Fibroblast of peridontal ligament (primary cell): Measurements from ENCODE around the gene UFD1.

Experiments used
- DNase-seq: peaks from one replicate; pipeline ENCODE4 v3.0.0-alpha.2; 2010; ENCODE audit errors: extremely low read depth

Gene UFD1

DNA sequence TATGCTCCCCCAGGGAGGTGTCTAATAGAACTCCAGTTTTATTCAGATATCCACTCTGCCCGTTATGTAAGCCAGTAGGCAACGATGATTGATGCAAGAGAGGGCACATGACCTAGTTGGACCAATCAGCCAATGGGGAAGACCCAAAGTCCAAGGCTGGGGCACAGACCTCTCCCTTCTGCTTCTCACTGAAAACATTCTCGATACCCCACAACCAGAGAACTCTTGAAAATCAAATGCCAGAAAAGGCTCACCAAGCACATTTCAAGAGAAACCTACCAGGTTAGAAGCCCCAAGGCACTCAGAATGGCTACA is 54.9 kb downstream of the UFD1 start:
- DNase-seq: no peak

GRCh38 chr22:19422440-19423301 is 56.3 kb downstream of the UFD1 start:
- DNase-seq: no peak

DNA sequence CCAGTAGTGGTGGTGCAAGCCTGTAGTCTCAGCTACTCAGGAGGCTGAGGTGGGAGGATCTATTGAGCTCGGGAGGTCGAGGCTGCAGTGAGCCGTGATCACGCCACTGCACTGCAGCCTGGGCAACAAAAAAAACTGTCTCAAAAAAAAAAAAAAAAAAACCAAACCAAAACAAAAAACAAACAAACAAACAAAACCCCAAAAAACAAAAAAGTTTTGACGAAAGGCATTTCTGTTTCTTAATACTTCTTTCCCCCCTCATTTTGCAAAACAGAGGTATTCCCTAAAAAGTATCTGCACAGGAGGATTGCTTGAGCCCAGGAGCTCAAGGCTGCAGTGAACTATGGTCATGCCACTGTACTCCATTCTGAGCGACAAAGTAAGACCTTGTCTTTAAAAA is 58.7 kb downstream of the UFD1 start:
- no peak for DNase-seq

- no peak for DNase-seq
Observed at GRCh38 chr22:19419464-19420178, 59.4 kb downstream of the UFD1 start.

DNA sequence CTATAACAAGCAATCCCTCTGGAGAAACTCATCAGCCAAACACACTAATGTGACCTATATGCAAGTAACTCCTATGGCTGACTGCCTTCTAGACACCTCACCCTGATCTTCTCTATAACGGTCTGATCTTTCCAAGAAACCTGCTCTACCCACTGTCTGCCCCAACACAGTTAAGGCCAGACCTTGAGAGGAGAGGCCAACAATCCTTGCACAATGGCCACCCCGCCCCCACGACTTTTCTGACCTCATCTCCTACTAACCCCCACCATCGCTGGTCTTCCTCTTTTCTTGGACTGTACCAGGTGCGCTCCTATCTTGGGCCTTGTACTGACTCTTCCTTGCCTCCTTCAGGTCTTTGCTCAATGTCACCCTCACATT is 59.9 kb downstream of the UFD1 start:
- DNase-seq: no peak

GRCh38 chr22:19412923-19413322 is 66.1 kb downstream of the UFD1 start:
- DNase-seq: no peak

- DNase-seq: no peak
Observed at GRCh38 chr22:19412478-19412877, 66.5 kb downstream of the UFD1 start.

- no peak for DNase-seq
Observed at GRCh38 chr22:19411690-19412045, 67.3 kb downstream of the UFD1 start.

- DNase-seq: no peak
Observed at GRCh38 chr22:19410941-19411689, 67.9 kb downstream of the UFD1 start.

DNA sequence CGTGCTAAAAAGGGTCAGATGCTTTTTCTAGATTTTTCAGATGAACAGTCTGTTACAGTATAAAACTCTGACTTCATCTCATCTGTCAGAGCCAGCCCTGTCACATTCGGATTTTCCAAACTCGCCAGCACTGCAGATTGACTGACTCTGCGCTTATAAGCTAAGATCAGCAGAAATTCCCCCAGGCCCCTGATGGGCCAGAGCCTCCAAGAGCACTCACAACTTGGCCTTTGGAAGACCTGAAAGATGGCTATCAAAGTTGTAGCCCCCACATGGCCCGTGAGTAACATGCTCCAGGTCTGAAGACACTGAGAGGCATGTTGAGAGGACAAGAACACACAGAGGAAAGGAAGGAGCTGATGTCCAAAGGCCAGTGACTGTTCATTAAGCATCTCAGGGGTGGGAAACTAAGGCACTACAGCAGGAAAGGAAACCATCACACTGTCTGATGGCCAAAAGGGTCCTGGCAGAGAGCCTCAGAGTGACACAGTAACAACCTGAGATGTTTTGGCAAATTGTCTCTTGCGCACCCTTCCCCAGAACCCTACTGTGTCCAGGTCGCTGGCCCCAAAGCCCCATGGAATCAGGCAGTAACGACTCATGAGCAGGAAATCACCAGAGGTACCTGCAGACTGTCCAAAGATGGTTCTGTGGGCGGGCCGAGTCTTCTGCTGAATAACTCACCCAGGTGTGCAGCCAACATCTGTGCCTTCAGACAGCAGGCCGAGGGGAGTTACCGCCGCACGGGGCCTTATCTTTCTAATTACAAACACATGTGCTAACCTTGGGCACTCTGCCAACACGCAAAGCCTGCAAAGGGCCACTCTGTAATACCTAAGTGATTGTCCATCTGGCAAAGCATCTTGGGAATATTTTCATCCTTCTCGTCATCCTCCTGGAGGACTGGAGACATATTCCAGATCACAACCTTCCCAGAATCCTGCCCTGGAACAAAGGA is 71.1 kb downstream of the UFD1 start:
- no peak for DNase-seq

GRCh38 chr22:19406846-19407245 is 72.1 kb downstream of the UFD1 start:
- no peak for DNase-seq

DNA sequence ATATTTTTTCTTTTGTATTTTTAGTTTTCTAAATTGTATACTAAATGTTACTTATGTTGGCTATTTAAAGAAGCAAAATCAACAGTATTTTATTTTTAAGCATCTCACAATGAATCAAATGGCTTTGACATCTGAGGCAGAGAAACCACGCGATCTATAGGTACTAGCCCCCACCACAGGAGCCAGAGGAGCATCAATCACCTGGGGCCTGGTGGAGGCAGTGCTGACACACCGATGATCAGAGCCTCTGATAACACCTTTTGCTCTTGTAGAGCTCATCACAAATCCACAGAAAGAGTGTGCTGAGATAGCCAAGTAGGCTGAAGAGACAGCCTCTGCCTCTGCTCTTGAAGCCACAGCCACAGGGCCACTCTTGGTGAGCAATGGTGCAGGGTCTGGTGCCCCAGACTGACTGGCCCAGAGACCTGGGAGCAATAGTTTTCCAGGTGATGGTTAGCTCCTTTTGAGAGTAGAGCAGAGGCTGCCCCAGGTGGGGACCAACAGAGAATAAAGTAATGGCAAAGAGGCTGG is 72.6 kb downstream of the UFD1 start:
- DNase-seq: no peak

DNA sequence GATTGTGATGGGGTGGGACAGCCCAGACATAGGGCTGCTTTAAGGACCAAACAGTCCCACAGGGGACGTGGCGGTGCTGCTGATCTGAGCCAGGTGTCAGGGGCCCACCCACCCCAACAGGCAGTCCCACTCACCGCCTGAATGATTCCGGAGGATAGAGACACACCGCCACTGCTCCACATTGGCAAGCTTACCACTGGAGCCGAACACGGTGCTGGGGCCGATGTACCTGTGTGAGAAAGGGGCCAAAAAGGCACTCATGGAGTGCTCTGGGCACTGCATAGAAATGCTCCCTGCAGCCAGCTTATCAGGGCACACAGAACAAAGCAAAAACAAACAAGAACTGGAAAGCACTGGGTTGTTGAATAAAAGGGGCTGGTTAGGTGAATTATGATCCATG is 73.3 kb downstream of the UFD1 start:
- DNase-seq: no peak

GRCh38 chr22:19405133-19405532 is 73.9 kb downstream of the UFD1 start:
- no peak for DNase-seq

DNA sequence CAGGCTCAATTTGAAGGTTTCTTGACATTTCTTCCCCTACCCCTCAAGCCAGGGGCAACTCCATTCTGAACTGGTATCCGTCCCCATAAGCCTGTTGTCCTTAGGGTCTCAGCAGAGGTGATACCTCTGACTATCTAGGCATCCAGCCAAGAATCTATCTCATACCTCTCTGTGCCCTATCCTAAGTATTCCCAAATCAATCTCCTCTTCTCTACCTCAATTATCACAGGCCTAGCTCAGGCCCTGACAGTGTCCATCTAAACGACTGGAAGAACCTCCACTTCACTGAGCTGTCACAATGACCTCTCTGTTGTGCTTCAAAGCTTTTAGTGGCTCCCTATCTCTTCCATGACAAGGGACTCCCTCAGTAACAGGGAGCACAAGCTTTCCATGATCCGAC is 74.3 kb downstream of the UFD1 start:
- DNase-seq: no peak

DNA sequence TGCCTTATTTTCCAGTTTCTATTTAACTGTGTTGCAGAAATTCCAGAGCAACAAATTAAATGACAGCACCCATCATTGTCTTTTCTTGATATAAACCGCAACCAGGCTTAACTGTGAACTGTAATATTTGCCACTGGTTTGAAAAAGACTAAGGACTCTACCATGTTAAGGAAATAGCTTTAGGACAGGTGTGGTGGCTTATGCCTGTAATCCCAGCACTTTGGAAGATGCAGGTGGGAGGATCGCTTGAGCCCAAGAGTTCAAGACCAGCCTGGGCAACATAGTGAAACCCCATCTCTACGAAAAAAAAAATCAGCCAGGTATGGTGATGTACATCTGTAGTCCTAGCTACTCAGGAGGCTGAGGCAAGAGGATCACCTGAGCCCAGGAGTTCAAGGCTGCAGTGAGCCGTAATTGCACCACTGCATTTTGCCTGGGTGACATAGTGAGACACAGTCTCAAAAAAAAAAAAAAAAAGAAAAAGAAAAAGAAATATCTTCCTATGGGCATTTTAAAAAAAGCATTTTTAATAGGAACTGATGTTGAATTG is 76.3 kb downstream of the UFD1 start:
- DNase-seq: no peak

- no peak for DNase-seq
Observed at GRCh38 chr22:19401483-19401882, 77.5 kb downstream of the UFD1 start.

- DNase-seq: no peak
Observed at GRCh38 chr22:19400881-19401280, 78.1 kb downstream of the UFD1 start.
